Activated T-cell treated with anti-CD3 and anti-CD28 coated beads, Interleukin-2, amount 50 U/mL, for 1 hour (primary cell): ENCODE measurements around the gene CROCC.
A peak's percentile ranks its signal among the peaks of the same experiment; 100 is the strongest.

Experiments
- DNase-seq: peaks from one replicate; pipeline ENCODE4 v3.0.0-alpha.2; 2020

The CROCC gene

GRCh38 chr1:16988210-16988609, 66.5 kb downstream of the CROCC start:
- DNase-seq = no peak

GRCh38 chr1:16989676-16990391, 68.1 kb downstream of the CROCC start:
- no peak for DNase-seq

GRCh38 chr1:16991571-16991970, 69.8 kb downstream of the CROCC start:
- DNase-seq = no peak

- DNase-seq = no peak
Observed at GRCh38 chr1:16992102-16992501, 70.4 kb downstream of the CROCC start.

GRCh38 chr1:16992675-16993074, 70.9 kb downstream of the CROCC start:
- no peak for DNase-seq

- DNase-seq = no peak
Observed at GRCh38 chr1:16993521-16994038, 71.8 kb downstream of the CROCC start.

- no peak for DNase-seq
Observed at GRCh38 chr1:16996845-16997244, 75.1 kb downstream of the CROCC start.

GRCh38 chr1:16998589-16998988, 76.9 kb downstream of the CROCC start:
- DNase-seq = no peak

- no peak for DNase-seq
Observed at GRCh38 chr1:16999863-17000262, 78.1 kb downstream of the CROCC start.

GRCh38 chr1:17001760-17002523, 80.2 kb downstream of the CROCC start:
- DNase-seq = no peak

- no peak for DNase-seq
Observed at GRCh38 chr1:17002524-17002902, 80.8 kb downstream of the CROCC start.

- no peak for DNase-seq
Observed at GRCh38 chr1:17004466-17005364, 83.0 kb downstream of the CROCC start.

GRCh38 chr1:17005365-17005740, 83.6 kb downstream of the CROCC start:
- no peak for DNase-seq

GRCh38 chr1:17007121-17007520, 85.4 kb downstream of the CROCC start:
- no peak for DNase-seq

GRCh38 chr1:17008208-17008855, 86.6 kb downstream of the CROCC start:
- DNase-seq = no peak

GRCh38 chr1:17009706-17010105, 88.0 kb downstream of the CROCC start:
- no peak for DNase-seq

- no peak for DNase-seq
Observed at GRCh38 chr1:17011092-17011438, 89.3 kb downstream of the CROCC start.

- DNase-seq = peak; percentile 84
Observed at GRCh38 chr1:17011439-17012307, 89.9 kb downstream of the CROCC start, which contains the start of gene ATP13A2. ATP13A2 (minus strand) TSS chr1:17011928; CDS start chr1:17011738, 190 bp downstream.

- DNase-seq = no peak
Observed at GRCh38 chr1:17012775-17013490, 91.2 kb downstream of the CROCC start.

- DNase-seq = no peak
Observed at GRCh38 chr1:17013491-17014320, 92.0 kb downstream of the CROCC start.
